ENCODE results near the gene NOD1.

DNA sequence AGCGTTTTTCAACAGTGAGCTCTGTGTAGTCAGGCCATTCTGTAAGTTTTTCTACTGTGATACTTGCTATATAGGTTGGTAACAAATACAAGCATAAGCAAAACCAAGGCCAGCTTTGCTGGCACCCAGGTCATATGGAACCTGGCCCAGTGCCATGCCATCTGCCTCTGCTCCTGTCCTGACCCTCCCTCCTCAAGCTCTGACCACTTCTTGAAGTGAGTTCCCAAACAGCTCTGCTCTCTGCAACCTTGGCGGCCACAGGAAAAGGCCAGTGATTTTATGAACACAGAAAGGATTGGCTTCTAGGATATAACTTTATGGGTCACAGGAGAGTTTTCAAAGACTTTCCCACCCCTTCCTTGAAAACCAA, 12.8 kb downstream of the NOD1 start:
- TF ChIP-seq, protein P1, sequence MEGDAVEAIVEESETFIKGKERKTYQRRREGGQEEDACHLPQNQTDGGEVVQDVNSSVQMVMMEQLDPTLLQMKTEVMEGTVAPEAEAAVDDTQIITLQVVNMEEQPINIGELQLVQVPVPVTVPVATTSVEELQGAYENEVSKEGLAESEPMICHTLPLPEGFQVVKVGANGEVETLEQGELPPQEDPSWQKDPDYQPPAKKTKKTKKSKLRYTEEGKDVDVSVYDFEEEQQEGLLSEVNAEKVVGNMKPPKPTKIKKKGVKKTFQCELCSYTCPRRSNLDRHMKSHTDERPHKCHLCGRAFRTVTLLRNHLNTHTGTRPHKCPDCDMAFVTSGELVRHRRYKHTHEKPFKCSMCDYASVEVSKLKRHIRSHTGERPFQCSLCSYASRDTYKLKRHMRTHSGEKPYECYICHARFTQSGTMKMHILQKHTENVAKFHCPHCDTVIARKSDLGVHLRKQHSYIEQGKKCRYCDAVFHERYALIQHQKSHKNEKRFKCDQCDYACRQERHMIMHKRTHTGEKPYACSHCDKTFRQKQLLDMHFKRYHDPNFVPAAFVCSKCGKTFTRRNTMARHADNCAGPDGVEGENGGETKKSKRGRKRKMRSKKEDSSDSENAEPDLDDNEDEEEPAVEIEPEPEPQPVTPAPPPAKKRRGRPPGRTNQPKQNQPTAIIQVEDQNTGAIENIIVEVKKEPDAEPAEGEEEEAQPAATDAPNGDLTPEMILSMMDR (IDR thresholded peaks at IDR 0.05; ENCODE audit: insufficient read depth, low read length): no peak
- no peak for TF ChIP-seq POLR2AphosphoS5 (IDR thresholded peaks at IDR 0.05; ENCODE audit: low read depth)
